Activated naive CD4-positive, alpha-beta T cell treated with anti-CD3 and anti-CD28 coated beads, Interleukin-2, amount 50 U/mL, for 24 hours (primary cell): Measurements from ENCODE around the gene TNPO3.
"Not testable (repeated sequence)": the region's sequence is repeated elsewhere in the genome, so short reads cannot be mapped to it uniquely, and the experiment has no call there.

ENCODE experiments used
- H3K27ac Mint-ChIP-seq: one replicate; pipeline ENCODE4 v1.8.0; 2021; ENCODE audit warnings: mild to moderate bottlenecking, mixed read lengths
- H3K27me3 Mint-ChIP-seq: one replicate; pipeline ENCODE4 v1.8.0; 2021; ENCODE audit warnings: mixed read lengths
- H3K36me3 Mint-ChIP-seq: one replicate; pipeline ENCODE4 v1.8.0; 2021; ENCODE audit warnings: mixed read lengths
- H3K4me1 Mint-ChIP-seq: one replicate; pipeline ENCODE4 v1.8.0; 2021; ENCODE audit warnings: mixed read lengths
- H3K4me3 Mint-ChIP-seq: one replicate; pipeline ENCODE4 v1.8.0; 2021; ENCODE audit warnings: mild to moderate bottlenecking, mixed read lengths
- H3K9me3 Mint-ChIP-seq: one replicate; pipeline ENCODE4 v1.8.0; 2021; ENCODE audit warnings: mixed read lengths

The TNPO3 gene

DNA sequence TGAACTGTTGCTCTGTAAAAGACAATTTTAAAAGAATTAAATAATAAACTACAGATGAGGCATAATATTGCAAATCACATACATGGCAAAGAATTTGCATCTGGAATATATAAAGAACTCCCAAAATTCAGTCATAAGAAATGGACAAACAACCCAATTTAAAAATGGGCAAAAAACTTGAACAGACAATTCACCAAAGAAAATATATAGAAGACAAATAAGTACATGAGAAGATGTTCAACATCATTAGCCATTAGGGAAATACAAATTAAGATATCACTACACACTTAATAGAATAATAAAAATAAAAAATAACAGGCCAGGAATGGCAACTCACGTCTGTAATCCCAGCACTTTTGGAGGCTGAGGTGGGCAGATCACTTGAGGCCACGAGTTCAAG is 22.0 kb upstream of the TNPO3 start:
- H3K4me3 Mint-ChIP-seq = no peak overlapping the region
- peaks cover 2% of the 10 kb centered on the region for H3K36me3 Mint-ChIP-seq
- no peak overlapping the region for H3K27ac Mint-ChIP-seq
- H3K4me1 Mint-ChIP-seq = no peaks in the 10 kb centered on the region
- peaks cover 6% of the 10 kb centered on the region for H3K27me3 Mint-ChIP-seq
- no peaks in the 10 kb centered on the region for H3K9me3 Mint-ChIP-seq

DNA sequence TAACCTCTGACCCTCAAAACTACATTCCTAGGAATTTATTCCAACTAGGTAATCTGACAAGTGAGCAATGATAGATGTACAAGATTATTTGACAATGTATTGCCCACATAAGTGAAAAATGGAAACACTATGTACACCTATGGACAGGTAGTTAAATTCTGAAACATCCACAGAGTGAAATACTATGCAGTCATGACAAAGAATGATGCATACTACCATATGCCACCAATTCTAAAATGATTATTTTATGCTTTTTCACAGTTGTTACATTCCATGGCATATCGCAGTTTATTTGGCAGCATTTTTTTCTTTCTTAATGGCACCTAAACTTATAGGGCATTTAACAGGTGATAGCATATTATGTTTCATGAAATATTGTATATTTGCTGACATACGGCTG is 20.1 kb upstream of the TNPO3 start:
- Mint-ChIP-seq H3K27me3 (peaks cover 6% of the 10 kb centered on the region), H3K4me3 (no peak overlapping the region), H3K27ac (no peak overlapping the region), H3K4me1 (no peaks in the 10 kb centered on the region), H3K9me3 (no peaks in the 10 kb centered on the region), H3K36me3 (peaks cover 2% of the 10 kb centered on the region)

DNA sequence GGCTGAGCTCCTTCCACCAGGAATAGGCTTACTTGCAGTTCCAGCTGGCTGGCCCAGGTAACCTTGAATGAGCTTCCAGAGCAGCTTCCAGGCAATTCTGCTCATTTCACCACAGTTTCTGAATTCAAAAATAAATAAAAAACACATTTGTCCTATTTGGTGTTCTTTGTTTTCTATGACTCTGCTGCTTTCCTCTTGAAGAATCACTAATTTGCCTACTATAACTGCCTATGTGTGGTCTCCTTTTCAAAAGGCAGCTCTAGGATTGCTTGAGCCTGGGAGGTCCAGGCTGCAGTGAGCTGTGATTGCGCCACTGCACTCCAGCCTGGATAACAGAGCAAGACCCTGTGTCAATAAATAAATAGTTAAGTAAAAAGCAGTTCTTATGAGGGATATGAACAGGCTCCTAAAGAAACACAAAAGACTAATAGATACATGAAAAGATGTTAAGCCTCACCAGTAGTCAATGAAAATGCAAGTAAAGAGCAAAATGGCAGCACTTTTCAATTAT is 19.5 kb upstream of the TNPO3 start:
- H3K4me3 Mint-ChIP-seq = no peak overlapping the region
- H3K27ac Mint-ChIP-seq = no peak overlapping the region
- H3K27me3 Mint-ChIP-seq = peaks cover 8% of the 10 kb centered on the region
- H3K36me3 Mint-ChIP-seq = peaks cover 2% of the 10 kb centered on the region
- no peaks in the 10 kb centered on the region for H3K9me3 Mint-ChIP-seq
- no peaks in the 10 kb centered on the region for H3K4me1 Mint-ChIP-seq

DNA sequence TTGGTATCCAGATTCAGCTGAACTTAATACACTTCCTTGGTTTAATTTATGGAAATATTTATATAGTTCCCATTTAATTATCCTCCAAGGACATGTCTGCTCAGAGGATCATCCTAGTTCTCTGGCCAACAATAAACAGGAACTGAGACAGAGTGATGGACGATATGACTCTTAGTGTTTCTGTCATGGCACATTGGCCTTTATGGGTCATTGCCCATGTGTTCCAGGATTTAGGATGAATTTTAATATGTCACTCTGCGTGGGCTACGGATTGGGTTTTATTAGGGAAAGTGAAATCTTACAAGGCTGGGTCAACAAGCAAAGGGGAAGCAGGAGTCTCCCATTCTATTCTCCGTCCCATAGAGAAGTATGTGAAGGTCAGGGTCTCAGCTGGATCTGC is 18.8 kb upstream of the TNPO3 start:
- H3K9me3 Mint-ChIP-seq = no peaks in the 10 kb centered on the region
- H3K27ac Mint-ChIP-seq = no peak overlapping the region
- no peak overlapping the region for H3K4me3 Mint-ChIP-seq
- peaks cover 7% of the 10 kb centered on the region for H3K27me3 Mint-ChIP-seq
- no peaks in the 10 kb centered on the region for H3K4me1 Mint-ChIP-seq
- peaks cover 2% of the 10 kb centered on the region for H3K36me3 Mint-ChIP-seq

DNA sequence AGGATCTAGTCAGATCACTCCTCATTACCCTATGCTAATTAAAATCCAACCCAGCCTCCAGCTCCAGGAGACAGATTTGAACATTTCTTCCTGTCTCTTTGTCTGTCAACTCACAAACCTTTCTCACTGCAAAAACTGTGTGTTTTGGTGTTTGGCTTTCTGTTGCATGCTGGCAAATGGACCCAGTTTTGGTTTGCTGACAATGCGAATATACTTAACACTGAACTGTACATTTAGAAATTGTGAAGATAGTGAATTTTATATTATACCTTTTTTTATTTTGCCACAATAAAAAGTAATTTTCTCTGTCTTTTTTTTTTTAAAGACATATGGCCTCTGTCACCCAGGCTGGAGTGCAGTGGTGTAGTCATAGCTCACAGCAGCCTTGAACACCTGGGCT is 18.3 kb upstream of the TNPO3 start:
- no peak overlapping the region for H3K27ac Mint-ChIP-seq

DNA sequence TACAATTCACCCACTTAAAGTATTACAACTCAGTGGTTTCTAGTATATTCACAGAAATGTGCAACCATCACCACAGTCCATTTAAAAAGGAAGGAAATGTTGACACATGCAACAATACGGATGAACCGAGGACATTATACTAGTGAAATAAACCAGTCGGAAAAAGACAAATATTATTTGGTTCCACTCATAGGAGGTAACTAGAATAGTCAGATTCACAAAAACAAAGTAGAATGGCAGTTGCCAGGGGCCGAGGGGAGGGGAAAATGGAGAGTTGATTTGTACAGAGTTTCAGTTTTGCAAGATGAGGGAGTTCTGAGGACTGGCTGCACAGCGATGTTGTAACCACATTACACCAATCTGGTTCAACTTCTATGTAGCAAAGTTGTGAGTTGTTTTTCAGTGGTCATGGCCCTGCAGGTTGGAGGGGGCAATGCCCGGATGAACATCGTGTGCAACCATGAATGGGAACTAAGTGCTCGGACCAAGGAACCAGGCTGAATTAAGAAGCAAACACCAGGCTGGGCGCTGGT is 17.6 kb upstream of the TNPO3 start:
- no peaks in the 10 kb centered on the region for H3K4me1 Mint-ChIP-seq
- H3K27ac Mint-ChIP-seq = no peak overlapping the region
- no peak overlapping the region for H3K4me3 Mint-ChIP-seq
- H3K9me3 Mint-ChIP-seq = no peaks in the 10 kb centered on the region
- H3K36me3 Mint-ChIP-seq = peaks cover 2% of the 10 kb centered on the region
- peaks cover 7% of the 10 kb centered on the region for H3K27me3 Mint-ChIP-seq

More for the DNA sequence above, 18.3 kb upstream of the TNPO3 start:
- H3K36me3 Mint-ChIP-seq = peaks cover 2% of the 10 kb centered on the region
- H3K27me3 Mint-ChIP-seq = peaks cover 7% of the 10 kb centered on the region
- no peaks in the 10 kb centered on the region for H3K4me1 Mint-ChIP-seq
- H3K4me3 Mint-ChIP-seq = no peak overlapping the region
- no peaks in the 10 kb centered on the region for H3K9me3 Mint-ChIP-seq

DNA sequence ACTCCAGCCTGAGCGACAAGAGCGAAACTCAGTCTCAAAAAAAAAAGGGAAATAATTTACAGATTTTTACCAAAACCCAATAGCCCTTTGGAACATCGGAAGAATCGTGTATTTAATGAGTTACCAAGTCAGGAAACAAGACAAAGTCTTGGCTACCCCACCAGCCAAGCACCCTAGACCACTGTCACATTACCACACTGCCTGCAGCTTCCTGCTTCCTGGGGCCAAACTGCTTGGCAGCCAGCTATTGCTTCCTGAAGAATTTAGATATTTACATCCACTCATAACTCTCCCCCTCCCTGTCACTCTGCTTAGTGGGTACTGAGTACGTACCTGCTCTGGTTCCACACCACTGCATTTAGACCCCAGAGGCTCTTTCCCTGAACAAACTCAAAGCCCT is 14.1 kb upstream of the TNPO3 start:
- Mint-ChIP-seq H3K4me3 (no peak overlapping the region), H3K4me1 (no peaks in the 10 kb centered on the region), H3K9me3 (no peaks in the 10 kb centered on the region), H3K27ac (no peak overlapping the region), H3K27me3 (peaks cover 7% of the 10 kb centered on the region), H3K36me3 (peaks cover 2% of the 10 kb centered on the region)

DNA sequence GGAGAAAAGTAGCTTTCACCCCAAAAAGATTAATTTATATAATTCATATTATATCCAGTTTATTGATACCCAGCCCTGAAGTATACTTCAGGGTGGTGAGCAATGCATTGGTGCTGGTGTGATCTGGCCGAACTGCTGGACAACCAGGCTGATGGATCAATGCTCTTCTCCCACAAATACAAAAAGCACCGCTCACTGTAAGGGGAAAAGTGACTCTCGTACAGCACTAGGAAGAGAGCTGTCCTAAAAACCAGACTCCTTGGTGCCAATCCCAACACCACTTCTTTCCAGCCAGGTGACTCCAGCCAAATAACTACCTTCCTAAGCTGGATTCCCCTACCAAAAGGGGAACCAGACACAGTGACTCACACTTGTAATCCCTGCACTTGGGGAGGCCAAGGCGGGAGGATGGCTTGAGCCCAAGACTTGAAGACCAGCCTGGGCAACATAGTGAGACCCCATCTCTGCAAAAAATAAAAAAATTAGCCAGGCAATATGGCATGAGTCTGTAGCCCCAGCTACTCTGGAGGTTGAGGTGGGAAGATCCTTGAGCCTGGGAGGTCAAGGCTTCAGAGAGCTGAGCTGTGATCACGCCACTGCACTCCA is 13.1 kb upstream of the TNPO3 start:
- Mint-ChIP-seq H3K9me3 (no peaks in the 10 kb centered on the region), H3K4me1 (no peaks in the 10 kb centered on the region)

DNA sequence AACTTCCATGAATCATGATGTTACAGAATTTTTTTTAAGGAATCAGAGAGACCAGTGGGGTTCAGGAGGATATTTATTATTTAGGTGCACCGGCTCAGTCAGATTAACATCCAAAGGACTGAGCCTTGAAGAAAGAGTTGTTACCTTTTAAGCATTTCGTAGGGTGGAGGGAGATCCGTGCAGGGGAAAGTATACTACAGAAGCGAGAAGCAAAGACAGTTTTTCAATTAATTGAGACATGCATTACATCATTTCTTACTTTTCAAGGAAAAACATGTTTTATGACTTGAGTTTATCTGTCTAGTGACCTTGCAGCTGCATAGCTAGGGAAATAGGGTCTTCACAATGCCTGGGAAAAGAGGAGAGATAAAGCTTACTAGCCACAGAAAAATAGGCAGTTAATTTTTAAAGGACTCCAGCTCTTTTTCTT is 12.2 kb upstream of the TNPO3 start:
- H3K4me3 Mint-ChIP-seq, H3K27ac Mint-ChIP-seq, H3K4me1 Mint-ChIP-seq, H3K36me3 Mint-ChIP-seq, H3K27me3 Mint-ChIP-seq, H3K9me3 Mint-ChIP-seq: not testable (repeated sequence)

More for the DNA sequence above, 13.1 kb upstream of the TNPO3 start:
- Mint-ChIP-seq H3K27me3 (peaks cover 4% of the 10 kb centered on the region), H3K36me3 (peaks cover 2% of the 10 kb centered on the region), H3K27ac (no peak overlapping the region), H3K4me3 (no peak overlapping the region)

DNA sequence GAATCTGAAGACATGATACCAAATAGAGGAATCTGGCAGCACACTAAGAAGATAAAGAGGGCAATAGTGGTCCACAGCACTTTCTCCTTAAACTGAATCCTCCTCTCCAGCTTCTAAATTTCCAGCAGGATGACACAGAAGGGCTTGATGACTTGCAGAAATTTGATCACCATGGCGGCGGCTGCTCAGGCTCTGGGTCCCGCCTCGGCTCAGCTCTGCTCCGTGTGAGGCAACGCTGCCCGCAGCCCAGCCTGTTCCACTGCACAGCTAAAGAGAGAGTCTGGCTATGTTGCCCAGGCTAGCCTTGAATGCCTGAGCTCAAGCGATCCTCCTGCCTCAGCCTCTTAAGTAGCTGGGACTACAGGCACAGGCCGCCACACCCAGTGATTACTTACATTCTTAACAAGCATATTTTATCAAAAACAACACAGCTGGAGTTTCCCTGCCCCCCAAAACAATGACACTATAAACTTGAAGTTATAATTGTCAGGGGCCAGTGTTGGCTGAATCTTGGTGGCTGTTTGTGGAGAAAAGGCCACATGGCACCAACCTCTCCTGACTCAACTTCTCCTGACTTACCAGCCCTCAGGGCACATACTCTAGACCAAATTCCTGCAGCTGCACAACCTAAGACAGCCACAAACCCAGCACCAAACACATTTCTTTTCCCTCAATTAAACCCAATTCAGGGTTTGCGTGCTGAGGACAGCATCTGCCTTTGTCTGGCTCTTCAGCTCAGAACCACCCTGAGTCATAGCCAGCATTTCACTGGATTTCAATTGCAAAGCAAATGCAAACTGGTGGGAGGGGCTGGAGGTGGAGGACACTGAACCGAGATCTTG is 11.6 kb upstream of the TNPO3 start:
- no peaks in the 10 kb centered on the region for H3K4me1 Mint-ChIP-seq
- no peak overlapping the region for H3K4me3 Mint-ChIP-seq
- peaks cover 2% of the 10 kb centered on the region for H3K27me3 Mint-ChIP-seq
- H3K36me3 Mint-ChIP-seq = no peaks in the 10 kb centered on the region
- H3K9me3 Mint-ChIP-seq = no peaks in the 10 kb centered on the region
- H3K27ac Mint-ChIP-seq = no peak overlapping the region

DNA sequence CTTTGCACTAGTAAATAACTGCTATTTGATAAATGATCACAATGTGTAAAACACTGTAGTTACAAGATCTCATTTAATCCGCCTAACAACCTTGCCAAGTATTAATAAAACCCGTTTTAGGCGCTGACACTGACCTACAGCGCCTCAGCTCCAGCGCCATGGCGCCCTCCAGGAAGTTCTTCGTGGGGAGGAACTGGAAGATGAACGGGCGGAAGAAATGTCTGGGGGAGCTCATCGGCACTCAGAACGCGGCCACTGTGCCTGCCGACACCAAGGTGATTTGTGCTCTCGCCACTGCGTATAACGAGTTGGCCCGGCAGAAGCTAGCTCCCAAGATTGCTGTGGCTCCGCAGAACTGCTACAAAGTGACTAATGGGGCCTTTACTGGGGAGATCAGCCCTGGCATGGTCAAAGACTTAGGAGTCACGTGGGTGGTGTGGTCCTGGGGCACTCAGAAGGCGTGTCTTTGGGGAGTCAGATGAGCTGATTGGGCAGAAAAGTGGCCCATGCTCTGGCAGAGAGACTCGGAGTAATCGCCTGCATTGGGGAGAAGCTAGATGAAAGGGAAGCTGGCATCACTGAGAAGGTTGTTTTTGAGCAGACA is 1.1 kb upstream of the TNPO3 start:
- no peak overlapping the region for H3K27ac Mint-ChIP-seq
- peaks cover 26% of the 10 kb centered on the region for H3K4me1 Mint-ChIP-seq
- peaks cover 5% of the 10 kb centered on the region for H3K36me3 Mint-ChIP-seq
- no peaks in the 10 kb centered on the region for H3K9me3 Mint-ChIP-seq
- H3K27me3 Mint-ChIP-seq = no peaks in the 10 kb centered on the region
- peak overlapping the region; percentile 99 for H3K4me3 Mint-ChIP-seq

DNA sequence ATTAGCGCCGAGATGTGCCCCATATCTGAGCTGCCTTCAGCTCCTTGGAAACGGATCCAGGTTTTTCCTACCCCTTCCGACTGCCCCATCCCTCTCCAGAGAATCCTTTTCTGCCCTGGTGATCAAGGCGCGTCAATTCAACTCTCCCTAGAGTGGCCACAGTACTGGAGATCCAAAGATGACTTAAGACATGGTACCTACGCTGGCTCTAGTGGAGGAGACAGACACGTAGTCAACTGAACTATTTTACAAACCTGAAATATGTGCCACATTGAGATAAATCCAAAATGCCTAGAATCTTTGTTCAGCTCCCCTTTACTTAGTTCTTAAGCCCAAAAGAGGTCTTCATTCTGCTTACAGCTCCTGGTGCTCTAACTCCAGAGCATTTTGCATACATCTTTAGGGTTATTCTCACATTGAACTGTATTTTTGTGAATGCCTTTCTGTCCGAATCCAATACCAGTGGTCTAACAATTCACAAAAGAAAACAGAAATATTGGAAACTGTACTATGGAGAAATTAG is 444 bp upstream of the TNPO3 start:
- H3K36me3 Mint-ChIP-seq = peaks cover 8% of the 10 kb centered on the region
- H3K27me3 Mint-ChIP-seq = no peaks in the 10 kb centered on the region
- H3K27ac Mint-ChIP-seq = peak overlapping the region; percentile 100
- peaks cover 31% of the 10 kb centered on the region for H3K4me1 Mint-ChIP-seq
- H3K9me3 Mint-ChIP-seq = no peaks in the 10 kb centered on the region
- peak overlapping the region; percentile 99 for H3K4me3 Mint-ChIP-seq

DNA sequence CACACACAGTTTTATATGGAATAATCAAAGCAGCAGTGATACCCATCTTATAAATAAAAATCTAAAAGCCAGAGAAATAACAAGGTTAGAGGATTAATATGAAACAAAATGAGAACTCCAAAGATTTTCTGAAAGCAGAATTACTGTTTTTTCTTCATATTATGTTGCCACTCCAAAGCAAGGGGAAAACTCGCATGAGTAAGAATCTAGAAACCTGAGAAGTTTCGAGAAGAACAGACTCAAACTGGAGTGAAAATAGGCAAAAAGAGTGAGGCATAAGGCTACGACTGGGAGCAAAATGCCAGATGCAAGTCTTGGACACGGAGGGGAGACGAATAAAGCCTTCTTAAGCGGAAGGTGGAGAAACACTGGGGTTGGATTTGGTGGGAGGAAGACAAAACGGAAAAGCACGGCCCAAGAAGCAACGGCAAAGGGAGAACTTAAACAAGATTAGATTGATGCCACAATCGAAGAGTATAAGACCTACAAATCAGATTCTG is 923 bp downstream of the TNPO3 start:
- H3K36me3 Mint-ChIP-seq = peaks cover 17% of the 10 kb centered on the region
- no peaks in the 10 kb centered on the region for H3K27me3 Mint-ChIP-seq
- H3K9me3 Mint-ChIP-seq = no peaks in the 10 kb centered on the region
- H3K4me1 Mint-ChIP-seq = peaks cover 41% of the 10 kb centered on the region
- peak overlapping the region; percentile 100 for H3K27ac Mint-ChIP-seq
- H3K4me3 Mint-ChIP-seq = peak overlapping the region; percentile 99

DNA sequence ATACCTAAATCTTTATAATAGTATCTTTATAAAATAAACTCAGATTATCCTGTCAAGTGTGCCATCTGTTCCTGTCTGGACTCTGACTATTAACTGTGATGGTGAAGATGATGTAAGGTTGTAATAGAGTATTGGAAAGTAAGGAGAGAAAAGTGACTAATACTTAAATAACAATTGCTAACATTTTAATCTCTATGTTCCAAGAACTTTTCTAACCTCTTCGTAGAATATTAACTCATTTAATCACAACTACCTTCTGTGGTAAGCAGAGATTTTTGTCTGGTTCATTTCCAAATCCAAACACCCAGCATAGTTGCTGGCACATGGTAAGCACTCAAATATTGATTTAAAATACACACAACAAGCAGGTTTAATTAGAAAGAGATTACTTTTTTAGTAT is 2.5 kb downstream of the TNPO3 start:
- H3K9me3 Mint-ChIP-seq = no peaks in the 10 kb centered on the region
- H3K4me1 Mint-ChIP-seq = peaks cover 54% of the 10 kb centered on the region

DNA sequence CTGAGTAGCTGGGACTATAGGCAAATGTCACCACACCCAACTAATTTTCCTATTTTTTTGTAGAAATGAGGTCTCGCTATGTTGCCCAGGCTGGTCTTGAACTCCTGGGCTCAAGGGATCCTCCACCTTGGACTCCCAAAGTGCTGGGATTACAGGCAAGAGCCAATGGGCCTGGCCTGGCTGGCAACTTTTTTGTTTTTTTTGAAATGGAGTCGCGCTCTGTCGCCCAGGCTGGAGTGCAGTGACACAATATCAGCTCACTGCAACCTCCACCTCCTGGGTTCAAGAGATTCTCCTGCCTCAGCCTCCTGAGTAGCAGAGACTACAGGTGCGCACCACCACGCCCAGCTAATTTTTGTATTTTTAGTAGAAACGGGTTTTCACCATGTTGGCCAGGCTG is 3.5 kb downstream of the TNPO3 start:
- H3K27ac Mint-ChIP-seq, H3K27me3 Mint-ChIP-seq, H3K9me3 Mint-ChIP-seq, H3K4me3 Mint-ChIP-seq: not testable (repeated sequence)
- Mint-ChIP-seq H3K4me1 (peaks cover 64% of the 10 kb centered on the region), H3K36me3 (peaks cover 23% of the 10 kb centered on the region)

More for the DNA sequence above, 2.5 kb downstream of the TNPO3 start:
- H3K27ac Mint-ChIP-seq = no peak overlapping the region
- no peaks in the 10 kb centered on the region for H3K27me3 Mint-ChIP-seq
- H3K36me3 Mint-ChIP-seq = peaks cover 20% of the 10 kb centered on the region
- peak overlapping the region; percentile 99 for H3K4me3 Mint-ChIP-seq
